ENCODE data around the gene MYO1G.

MYO1G gene

GRCh38 chr7:44970523-44971051, 8.2 kb downstream of the MYO1G start:
- Histone ChIP-seq H3K14ac (ENCODE audit: low read length) (no peak overlapping the region), H3K9me3 (replicated peaks in 1 of 2; ENCODE audit: control insufficient read depth in 2 of 2, insufficient read depth in 1 of 2, low read depth in 1 of 2, low read length in 2 of 2) (no peaks in the 10 kb centered on the region), H3K27me3 (ENCODE audit: control insufficient read depth in 3 of 3, insufficient read depth in 3 of 3, low read depth in 1 of 3, low read length in 3 of 3) (peaks cover 0 to 6% (median 0%) of the 10 kb centered on the region in 3 experiments), H3K4me1 (ENCODE audit: control insufficient read depth in 2 of 2, insufficient read depth in 1 of 2, low read depth in 1 of 2, low read length in 2 of 2) (peaks cover 0 to 4% of the 10 kb centered on the region in 2 donors), H3K4me3 (ENCODE audit: low read length in 2 of 2) (no peak overlapping the region), H2BK12ac (ENCODE audit: low read length) (no peak overlapping the region), H2AK5ac (ENCODE audit: low read depth, low read length) (no peak overlapping the region), H3K18ac (ENCODE audit: low read length) (no peak overlapping the region), H3K79me1 (ENCODE audit: low read depth, low read length) (no peaks in the 10 kb centered on the region), H2BK120ac (ENCODE audit: low read depth, low read length) (no peak overlapping the region), H3K4ac (ENCODE audit: low read length) (peak overlapping the region; percentile 29), H3K9ac (ENCODE audit: low read depth, low read length, poor library complexity) (peak overlapping the region; percentile 54), H4K8ac (ENCODE audit: low read depth, low read length) (no peak overlapping the region), H2BK15ac (ENCODE audit: low read length) (no peak overlapping the region), H2BK5ac (ENCODE audit: low read length) (no peak overlapping the region), H3K23ac (ENCODE audit: low read depth, low read length, poor library complexity) (peak overlapping the region; percentile 75), H4K91ac (ENCODE audit: low read depth, low read length, poor library complexity) (no peak overlapping the region), H3K4me2 (ENCODE audit: insufficient read depth, low read length, poor library complexity, severe bottlenecking) (no peak overlapping the region), H2AFZ (ENCODE audit: low read length) (no peak overlapping the region), H3K36me3 (replicated peaks in 1 of 2; ENCODE audit: control insufficient read depth in 2 of 2, insufficient read depth in 2 of 2, low read length in 2 of 2) (peaks cover 0 to 1% of the 10 kb centered on the region in 2 donors), H3K27ac (replicated peaks; ENCODE audit: low read length) (no peak overlapping the region)
- no peak for DNase-seq (ENCODE audit: low spot score)
- WGBS, 2 donors (ENCODE audit: extremely low coverage in 2 of 2, insufficient read length in 2 of 2, insufficient replicate concordance in 1 of 2) = no CpG with 5 or more reads among the region's 18 CpGs

- Histone ChIP-seq H3K79me1 (ENCODE audit: low read depth, low read length) (no peaks in the 10 kb centered on the region), H3K27me3 (ENCODE audit: control insufficient read depth in 3 of 3, insufficient read depth in 3 of 3, low read depth in 1 of 3, low read length in 3 of 3) (peaks cover 0 to 9% (median 0%) of the 10 kb centered on the region in 3 experiments), H4K8ac (ENCODE audit: low read depth, low read length) (peak overlapping the region; percentile 26), H4K91ac (ENCODE audit: low read depth, low read length, poor library complexity) (peak overlapping the region; percentile 23), H2AK5ac (ENCODE audit: low read depth, low read length) (peak overlapping the region; percentile 32), H2BK120ac (ENCODE audit: low read depth, low read length) (no peak overlapping the region), H3K18ac (ENCODE audit: low read length) (no peak overlapping the region), H3K4me3 (ENCODE audit: low read length in 2 of 2) (no peak overlapping the region), H3K9me3 (replicated peaks in 1 of 2; ENCODE audit: control insufficient read depth in 2 of 2, insufficient read depth in 1 of 2, low read depth in 1 of 2, low read length in 2 of 2) (no peaks in the 10 kb centered on the region), H3K23ac (ENCODE audit: low read depth, low read length, poor library complexity) (peak overlapping the region; percentile 60), H3K9ac (ENCODE audit: low read depth, low read length, poor library complexity) (no peak overlapping the region), H2BK15ac (ENCODE audit: low read length) (no peak overlapping the region), H3K27ac (replicated peaks; ENCODE audit: low read length) (no peak overlapping the region), H3K4me1 (ENCODE audit: control insufficient read depth in 2 of 2, insufficient read depth in 1 of 2, low read depth in 1 of 2, low read length in 2 of 2) (peaks cover 0 to 4% of the 10 kb centered on the region in 2 donors), H2BK5ac (ENCODE audit: low read length) (peak overlapping the region; percentile 71), H2BK12ac (ENCODE audit: low read length) (no peak overlapping the region), H3K4me2 (ENCODE audit: insufficient read depth, low read length, poor library complexity, severe bottlenecking) (no peak overlapping the region), H3K14ac (ENCODE audit: low read length) (no peak overlapping the region), H3K36me3 (replicated peaks in 1 of 2; ENCODE audit: control insufficient read depth in 2 of 2, insufficient read depth in 2 of 2, low read length in 2 of 2) (no peaks in the 10 kb centered on the region), H2AFZ (ENCODE audit: low read length) (no peak overlapping the region), H3K4ac (ENCODE audit: low read length) (no peak overlapping the region)
- WGBS, 2 donors (ENCODE audit: extremely low coverage in 2 of 2, insufficient read length in 2 of 2, insufficient replicate concordance in 1 of 2) = no CpG with 5 or more reads among the region's 21 CpGs
- DNase-seq (ENCODE audit: low spot score) = no peak
Observed at GRCh38 chr7:44969701-44970522, 8.9 kb downstream of the MYO1G start.

- no peaks in the 10 kb centered on the region for H3K36me3 ChIP-seq (replicated peaks in 1 of 2; ENCODE audit: control insufficient read depth in 2 of 2, insufficient read depth in 2 of 2, low read length in 2 of 2)
- no peak overlapping the region for H3K9ac ChIP-seq (ENCODE audit: low read depth, low read length, poor library complexity)
- no peak overlapping the region for H2BK12ac ChIP-seq (ENCODE audit: low read length)
- peak overlapping the region; percentile 60 for H3K23ac ChIP-seq (ENCODE audit: low read depth, low read length, poor library complexity)
- no peak for DNase-seq (ENCODE audit: low spot score)
- no CpG with 5 or more reads among the region's 11 CpGs for WGBS, 2 donors (ENCODE audit: extremely low coverage in 2 of 2, insufficient read length in 2 of 2, insufficient replicate concordance in 1 of 2)
- peak overlapping the region; percentile 32 for H2AK5ac ChIP-seq (ENCODE audit: low read depth, low read length)
- H3K27ac ChIP-seq (replicated peaks; ENCODE audit: low read length) = no peak overlapping the region
- no peak overlapping the region for H3K18ac ChIP-seq (ENCODE audit: low read length)
- no peak overlapping the region for H2AFZ ChIP-seq (ENCODE audit: low read length)
- H2BK5ac ChIP-seq (ENCODE audit: low read length) = peak overlapping the region; percentile 71
- no peaks in the 10 kb centered on the region for H3K9me3 ChIP-seq (replicated peaks in 1 of 2; ENCODE audit: control insufficient read depth in 2 of 2, insufficient read depth in 1 of 2, low read depth in 1 of 2, low read length in 2 of 2)
- no peak overlapping the region for H2BK15ac ChIP-seq (ENCODE audit: low read length)
- H3K14ac ChIP-seq (ENCODE audit: low read length) = peak overlapping the region; percentile 31
- peaks cover 0 to 4% of the 10 kb centered on the region in 2 donors for H3K4me1 ChIP-seq (ENCODE audit: control insufficient read depth in 2 of 2, insufficient read depth in 1 of 2, low read depth in 1 of 2, low read length in 2 of 2)
- no peak overlapping the region for H4K8ac ChIP-seq (ENCODE audit: low read depth, low read length)
- no peak overlapping the region for H3K4me2 ChIP-seq (ENCODE audit: insufficient read depth, low read length, poor library complexity, severe bottlenecking)
- H3K27me3 ChIP-seq (ENCODE audit: control insufficient read depth in 3 of 3, insufficient read depth in 3 of 3, low read depth in 1 of 3, low read length in 3 of 3) = peaks cover 0 to 16% (median 0%) of the 10 kb centered on the region in 3 experiments
- no peak overlapping the region for H3K4me3 ChIP-seq (ENCODE audit: low read length in 2 of 2)
- H3K79me1 ChIP-seq (ENCODE audit: low read depth, low read length) = peaks cover 3% of the 10 kb centered on the region
- no peak overlapping the region for H2BK120ac ChIP-seq (ENCODE audit: low read depth, low read length)
- H4K91ac ChIP-seq (ENCODE audit: low read depth, low read length, poor library complexity) = no peak overlapping the region
- no peak overlapping the region for H3K4ac ChIP-seq (ENCODE audit: low read length)
Observed at GRCh38 chr7:44969049-44969700, 9.6 kb downstream of the MYO1G start.

Measured in neuronal stem cell (in vitro differentiated cells).